Activated naive CD4-positive, alpha-beta T cell treated with anti-CD3 and anti-CD28 coated beads for 36 hours (primary cell): Measurements from ENCODE around the gene BTBD1. TPM values are rescaled to one million over a fixed set of nuclear protein-coding genes. Genes with fewer than 3 reads are reported as not detected.

Experiments used
- CTCF ChIA-PET: fragments of 350-600 bp; sonication (Branson Sonifier 250); formaldehyde crosslinking; loops from one replicate; lab custom pipeline; 2021; ENCODE audit warnings: antibody characterized with exemption; lab: Charles Lee
- DNase-seq: peaks from one replicate; pipeline ENCODE4 v3.0.0-alpha.2; 2020
- H3K27ac Mint-ChIP-seq: one replicate; pipeline ENCODE4 v1.8.0; 2021; ENCODE audit warnings: mild to moderate bottlenecking, mixed read lengths
- H3K27me3 Mint-ChIP-seq: one replicate; pipeline ENCODE4 v1.8.0; 2021; ENCODE audit warnings: low read depth, mixed read lengths
- H3K36me3 Mint-ChIP-seq: one replicate; pipeline ENCODE4 v1.8.0; 2021; ENCODE audit warnings: low read depth, mixed read lengths
- H3K4me1 Mint-ChIP-seq: one replicate; pipeline ENCODE4 v1.8.0; 2021; ENCODE audit warnings: low read depth, mixed read lengths
- H3K4me3 Mint-ChIP-seq: one replicate; pipeline ENCODE4 v1.8.0; 2021; ENCODE audit warnings: mild to moderate bottlenecking, moderate library complexity, mixed read lengths
- H3K9me3 Mint-ChIP-seq: one replicate; pipeline ENCODE4 v1.8.0; 2021; ENCODE audit warnings: mixed read lengths
- intact Hi-C: fragments of 100-400 bp; cut with micrococcal nuclease; formaldehyde crosslinking; loops from one replicate; pipeline ENCODE4 v1.15.1; 2023
- total RNA-seq, 2 experiments: library from RNA; stranded (reverse); gene quantifications; one replicate each; pipeline ENCODE4 v1.2.3, GENCODE V29; 2021

Gene BTBD1
- total RNA-seq, 2 experiments from 2014 or later, result 45.2 to 46.1 TPM

GRCh38 chr15:83067638-83067962 lies 548 bp upstream of the BTBD1 start:
- Mint-ChIP-seq H3K27ac (peak overlapping the region; percentile 27), H3K27me3 (no peaks in the 10 kb centered on the region), H3K9me3 (peaks cover 2% of the 10 kb centered on the region), H3K4me3 (peak overlapping the region; percentile 59), H3K4me1 (peaks cover 22% of the 10 kb centered on the region), H3K36me3 (peaks cover 9% of the 10 kb centered on the region)
- CTCF ChIA-PET, result no interaction called here
- intact Hi-C loops, result loop anchor here (1.0 to 5.0 kb wide), 9 partner anchors 41 to 1021 kb away; partner anchors contain the start of genes C15orf40, MEX3B, RAMAC and RPS17
- no peak for DNase-seq

- intact Hi-C loops, result loop anchor here (2.0 to 5.0 kb wide), 4 partner anchors 43 to 1019 kb away; partner anchors contain the start of gene MEX3B
- peaks cover 9% of the 10 kb centered on the region for H3K36me3 Mint-ChIP-seq
- H3K9me3 Mint-ChIP-seq, result peaks cover 2% of the 10 kb centered on the region
- H3K27ac Mint-ChIP-seq, result peak overlapping the region; percentile 83
- H3K27me3 Mint-ChIP-seq, result no peaks in the 10 kb centered on the region
- peaks cover 22% of the 10 kb centered on the region for H3K4me1 Mint-ChIP-seq
- no peak for DNase-seq
- H3K4me3 Mint-ChIP-seq, result peak overlapping the region; percentile 84
- CTCF ChIA-PET, result no interaction called here
Observed at GRCh38 chr15:83066034-83066733, 868 bp downstream of the BTBD1 start.

DNA sequence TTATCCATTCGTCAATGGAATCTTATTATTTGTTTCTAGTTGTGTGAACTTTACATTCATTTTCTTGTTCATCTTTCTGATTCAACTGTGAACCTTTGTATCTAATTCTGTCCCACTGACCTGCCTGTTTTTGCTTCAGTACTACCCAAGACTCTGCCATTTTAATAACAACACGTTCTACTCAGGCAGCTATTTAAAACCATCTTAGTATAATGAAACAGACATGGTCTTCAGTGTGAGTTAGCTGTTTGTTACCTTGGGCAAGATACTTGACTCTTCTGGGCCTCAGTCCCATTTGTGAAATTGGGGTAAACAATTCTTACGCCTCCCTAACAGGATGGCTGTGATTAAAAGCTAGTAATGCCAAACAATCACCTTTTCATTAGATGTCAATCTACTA lies 1.6 kb downstream of the BTBD1 start:
- Mint-ChIP-seq H3K4me1 (peaks cover 22% of the 10 kb centered on the region), H3K9me3 (peaks cover 2% of the 10 kb centered on the region), H3K4me3 (peak overlapping the region; percentile 84), H3K36me3 (peaks cover 9% of the 10 kb centered on the region), H3K27me3 (no peaks in the 10 kb centered on the region), H3K27ac (peak overlapping the region; percentile 61)
- CTCF ChIA-PET, result interaction anchor here (0.7 kb wide), 1 partner anchor 55 kb away, joined by 4 read pairs; no protein-coding TSS in a partner anchor
- no peak for DNase-seq
- intact Hi-C loops, result loop anchor here (5.0 kb wide), 2 partner anchors 97 to 313 kb away; no protein-coding TSS in a partner anchor

- Mint-ChIP-seq H3K4me3 (peak overlapping the region; percentile 84), H3K27ac (no peak overlapping the region), H3K4me1 (peaks cover 22% of the 10 kb centered on the region), H3K36me3 (peaks cover 9% of the 10 kb centered on the region), H3K27me3 (no peaks in the 10 kb centered on the region), H3K9me3 (peaks cover 2% of the 10 kb centered on the region)
- DNase-seq, result no peak
- CTCF ChIA-PET, result interaction anchor here (0.7 kb wide), 1 partner anchor 54 kb away, joined by 4 read pairs; no protein-coding TSS in a partner anchor
- intact Hi-C loops, result loop anchor here (5.0 kb wide), 2 partner anchors 97 to 313 kb away; no protein-coding TSS in a partner anchor
Observed at GRCh38 chr15:83064859-83065258, 2.2 kb downstream of the BTBD1 start.

DNA sequence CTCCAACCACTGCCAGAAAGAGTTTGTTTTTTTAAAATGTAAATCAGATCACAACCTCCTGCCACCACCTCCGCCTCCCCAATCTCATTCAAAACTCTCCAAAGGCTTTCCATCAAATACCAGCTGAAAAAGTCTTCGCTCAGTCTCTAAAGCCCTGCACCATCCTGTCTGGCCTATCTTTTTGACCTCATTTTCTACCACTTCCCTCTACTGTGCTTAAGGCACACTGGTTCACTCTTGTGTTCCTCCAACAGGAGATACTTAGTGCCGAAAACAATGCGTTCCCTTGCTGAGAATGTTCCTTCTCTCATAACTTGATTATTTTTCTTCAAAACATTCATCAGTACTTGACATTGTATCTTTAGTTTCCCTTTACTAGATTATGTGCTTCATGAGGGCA lies 3.5 kb downstream of the BTBD1 start:
- DNase-seq, result no peak
- Mint-ChIP-seq H3K9me3 (no peaks in the 10 kb centered on the region), H3K27me3 (no peaks in the 10 kb centered on the region), H3K4me1 (peaks cover 24% of the 10 kb centered on the region), H3K4me3 (no peak overlapping the region), H3K27ac (no peak overlapping the region), H3K36me3 (peaks cover 9% of the 10 kb centered on the region)
- intact Hi-C loops, result no loop called here
- CTCF ChIA-PET, result interaction anchor here (0.7 kb wide), 1 partner anchor 86 kb away, joined by 3 read pairs; no protein-coding TSS in a partner anchor

- no peaks in the 10 kb centered on the region for H3K9me3 Mint-ChIP-seq
- no peak overlapping the region for H3K27ac Mint-ChIP-seq
- no peak overlapping the region for H3K4me3 Mint-ChIP-seq
- H3K27me3 Mint-ChIP-seq, result no peaks in the 10 kb centered on the region
- intact Hi-C loops, result no loop called here
- peaks cover 20% of the 10 kb centered on the region for H3K4me1 Mint-ChIP-seq
- H3K36me3 Mint-ChIP-seq, result peaks cover 9% of the 10 kb centered on the region
- CTCF ChIA-PET, result interaction anchor here (0.7 to 0.9 kb wide), 2 partner anchors 52 to 87 kb away, joined by 3 read pairs; no protein-coding TSS in a partner anchor
- no peak for DNase-seq
Observed at GRCh38 chr15:83062768-83063180, 4.3 kb downstream of the BTBD1 start.

- CTCF ChIA-PET, result interaction anchor here (0.8 kb wide), 1 partner anchor 51 kb away, joined by 3 read pairs; no protein-coding TSS in a partner anchor
- DNase-seq, result no peak
- Mint-ChIP-seq H3K27ac (no peak overlapping the region), H3K36me3 (peaks cover 10% of the 10 kb centered on the region), H3K4me3 (no peak overlapping the region), H3K4me1 (peaks cover 16% of the 10 kb centered on the region), H3K27me3 (no peaks in the 10 kb centered on the region), H3K9me3 (no peaks in the 10 kb centered on the region)
- intact Hi-C loops, result no loop called here
Observed at GRCh38 chr15:83061680-83062079, 5.4 kb downstream of the BTBD1 start.

DNA sequence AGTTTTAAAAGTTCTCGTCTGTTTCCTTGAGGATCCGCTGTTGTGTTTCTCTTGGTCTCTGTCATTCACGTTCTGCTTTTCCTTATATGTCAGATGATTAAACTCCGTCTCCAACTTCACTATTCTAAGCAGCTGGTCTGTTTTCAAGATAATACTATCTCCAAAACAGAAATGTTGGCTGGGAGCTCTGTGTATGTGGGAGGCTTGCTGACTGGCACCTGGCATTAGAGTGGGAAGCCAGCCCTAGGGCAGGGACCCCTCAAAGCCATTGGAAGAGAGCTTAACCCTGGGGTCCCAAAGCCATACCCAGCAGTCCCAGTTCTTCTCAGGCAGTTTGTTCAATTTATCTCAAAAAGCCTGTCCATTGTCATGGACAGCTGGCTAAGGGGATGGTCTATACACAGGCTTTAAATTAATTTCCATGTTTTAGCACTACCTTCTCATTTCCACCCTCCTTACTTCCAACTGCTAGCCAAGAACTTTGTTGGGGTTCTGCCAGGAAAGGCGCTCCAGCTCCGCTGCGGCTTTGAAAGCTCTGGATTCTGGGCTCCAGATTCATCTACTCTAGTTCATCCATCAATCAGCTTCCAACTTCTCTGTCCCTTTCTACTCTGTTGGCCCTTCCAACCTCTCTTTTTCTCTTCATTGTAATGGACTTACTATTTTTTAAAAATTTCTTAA lies 9.2 kb downstream of the BTBD1 start:
- no peak for DNase-seq
- peaks cover 10% of the 10 kb centered on the region for H3K4me1 Mint-ChIP-seq
- CTCF ChIA-PET, result no interaction called here
- H3K27me3 Mint-ChIP-seq, result no peaks in the 10 kb centered on the region
- H3K27ac Mint-ChIP-seq, result no peak overlapping the region
- H3K4me3 Mint-ChIP-seq, result no peak overlapping the region
- intact Hi-C loops, result no loop called here
- H3K36me3 Mint-ChIP-seq, result peaks cover 14% of the 10 kb centered on the region
- H3K9me3 Mint-ChIP-seq, result no peaks in the 10 kb centered on the region

GRCh38 chr15:83057002-83057401 lies 10.1 kb downstream of the BTBD1 start:
- Mint-ChIP-seq H3K27ac (no peak overlapping the region), H3K4me1 (peaks cover 11% of the 10 kb centered on the region), H3K36me3 (peaks cover 14% of the 10 kb centered on the region), H3K4me3 (no peak overlapping the region), H3K9me3 (no peaks in the 10 kb centered on the region), H3K27me3 (no peaks in the 10 kb centered on the region)
- CTCF ChIA-PET, result no interaction called here
- intact Hi-C loops, result no loop called here
- no peak for DNase-seq

DNA sequence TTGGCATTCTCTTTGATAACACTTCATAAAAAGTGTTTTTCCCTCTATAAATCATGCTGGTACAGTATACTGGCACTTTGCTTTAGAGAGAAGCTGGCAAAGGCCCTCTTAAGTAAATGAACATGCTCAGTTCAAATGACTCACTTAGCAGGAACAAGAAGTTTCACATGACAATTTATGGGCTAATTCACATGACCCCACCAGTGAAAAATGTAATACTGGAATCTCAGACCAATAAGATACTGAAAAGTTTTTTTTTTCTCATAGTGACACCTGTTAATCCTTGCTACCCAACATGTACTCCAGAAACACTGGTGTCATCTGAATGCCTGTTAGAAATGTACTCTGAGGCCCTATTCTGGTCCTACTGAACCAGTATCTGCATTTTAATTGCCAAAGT lies 13.9 kb downstream of the BTBD1 start:
- no peak overlapping the region for H3K4me3 Mint-ChIP-seq
- no peaks in the 10 kb centered on the region for H3K9me3 Mint-ChIP-seq
- CTCF ChIA-PET, result no interaction called here
- H3K36me3 Mint-ChIP-seq, result peaks cover 22% of the 10 kb centered on the region
- peaks cover 11% of the 10 kb centered on the region for H3K4me1 Mint-ChIP-seq
- intact Hi-C loops, result no loop called here
- no peak for DNase-seq
- no peaks in the 10 kb centered on the region for H3K27me3 Mint-ChIP-seq
- no peak overlapping the region for H3K27ac Mint-ChIP-seq

GRCh38 chr15:83046558-83047127 lies 20.4 kb downstream of the BTBD1 start:
- no peak overlapping the region for H3K4me3 Mint-ChIP-seq
- DNase-seq, result no peak
- CTCF ChIA-PET, result no interaction called here
- H3K27me3 Mint-ChIP-seq, result no peaks in the 10 kb centered on the region
- intact Hi-C loops, result loop anchor here (10.0 kb wide), 1 partner anchor 58 kb away; the partner anchor contains the start of gene TM6SF1
- no peaks in the 10 kb centered on the region for H3K9me3 Mint-ChIP-seq
- H3K36me3 Mint-ChIP-seq, result peaks cover 30% of the 10 kb centered on the region
- H3K4me1 Mint-ChIP-seq, result peaks cover 2% of the 10 kb centered on the region
- no peak overlapping the region for H3K27ac Mint-ChIP-seq

DNA sequence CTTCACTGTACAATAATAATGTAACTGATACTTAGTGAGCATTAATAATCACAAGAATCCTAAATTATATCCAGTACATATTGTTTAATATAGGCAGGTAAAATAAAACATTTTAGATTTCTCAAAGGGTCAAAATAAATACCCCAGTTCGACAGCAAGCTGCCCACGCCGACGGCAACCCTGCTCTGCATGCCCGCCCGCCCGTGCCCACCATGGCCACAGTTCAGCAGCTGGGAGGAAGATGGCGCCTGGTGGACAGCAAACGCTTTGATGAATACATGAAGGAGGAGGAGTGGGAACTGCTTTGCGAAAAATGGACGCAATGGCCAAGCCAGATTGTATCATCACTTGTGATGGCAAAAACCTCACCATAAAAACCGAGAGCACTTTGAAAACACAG lies 22.9 kb downstream of the BTBD1 start:
- DNase-seq, result no peak
- no peak overlapping the region for H3K27ac Mint-ChIP-seq
- no peaks in the 10 kb centered on the region for H3K9me3 Mint-ChIP-seq
- CTCF ChIA-PET, result interaction anchor here (1.1 kb wide), 1 partner anchor 34 kb away, joined by 4 read pairs; no protein-coding TSS in a partner anchor
- H3K36me3 Mint-ChIP-seq, result peaks cover 45% of the 10 kb centered on the region
- intact Hi-C loops, result loop anchor here (10.0 kb wide), 1 partner anchor 61 kb away; the partner anchor contains the start of gene TM6SF1
- H3K4me3 Mint-ChIP-seq, result no peak overlapping the region
- no peaks in the 10 kb centered on the region for H3K27me3 Mint-ChIP-seq
- H3K4me1 Mint-ChIP-seq, result peaks cover 7% of the 10 kb centered on the region
